Right cardiac atrium (tissue), 5 donors: ENCODE data around the gene CHN2. TPM values are rescaled to one million over a fixed set of nuclear protein-coding genes. Genes with fewer than 3 reads are reported as not detected.

Source experiments
- ATAC-seq, 2 donors: fragments of 200-7000 bp; cut with Tn5 transposase; one replicate each; pipeline versions ENCODE4 v1.8.0 to v1.9.1; 2020; ENCODE audit warnings: moderate library complexity in 2 of 2, mild to moderate bottlenecking in 1 of 2
- DNase-seq, 3 donors: peaks; one replicate each; pipeline ENCODE4 v3.0.0-alpha.2; 2020
- H3K27ac ChIP-seq: one replicate; pipeline ENCODE4 v1.5.1; 2013; ENCODE audit warnings: mild to moderate bottlenecking, low read length, control low read depth, moderate library complexity
- H3K27me3 ChIP-seq: one replicate; pipeline ENCODE4 v1.6.1; 2013; ENCODE audit not compliant: control insufficient read depth, insufficient read depth
- H3K4me1 ChIP-seq: one replicate; pipeline ENCODE4 v1.6.1; 2013; ENCODE audit warnings: low read length; ENCODE audit not compliant: control insufficient read depth, insufficient read depth
- H3K4me3 ChIP-seq: one replicate; pipeline ENCODE4 v1.5.1; 2013; ENCODE audit warnings: low read length, control low read depth
- H3K9me3 ChIP-seq: one replicate; pipeline ENCODE4 v1.6.1; 2013; ENCODE audit warnings: low read length; ENCODE audit not compliant: control insufficient read depth
- WGBS: extraction: QIAGEN DNeasy Blood & Tissue Kit; methylation state at CpG from one replicate; pipeline ENCODE4 v1.1.7; 2013; 5-methylcytosine and 5-hydroxymethylcytosine counted together
- intact Hi-C, 4 donors: fragments of 100-400 bp; cut with DNase I; formaldehyde crosslinking; loops; one replicate each; pipeline versions ENCODE4 v1.11.0 to v1.14.0; 2022 to 2023
- polyA plus RNA-seq: library from polyadenylated mRNA; stranded (reverse); fragments of 200-250 nt; gene quantifications from one replicate; pipeline ENCODE4 v1.2.3, GENCODE V29; 2013
- total RNA-seq, 4 donors: library from RNA; stranded (reverse); fragmentation: NEBNext Ultra II Directional; extraction: Animal tissue kit (Norgen Biotek cat#: 25700); gene quantifications; one replicate each; pipeline ENCODE4 v1.2.1, GENCODE V29; 2021
- donor health status: healthy with polysubstance abuse.
- donor health status: DM: no; HTN: yes; CAD: no.
- donor health status: DM: no; HTN: no; CAD: no.
- donor health status: DM: no; HTN: yes; CAD: no; lungs with severe emphysema.
- donor health status: DM: yes; HTN: yes; CAD: no.

The CHN2 gene
- total and polyA plus RNA-seq, 5 donors, result 2.0 to 6.4 (median 4.3) TPM

- intact Hi-C loops, result no loop called here
- no peaks in the 10 kb centered on the region for H3K9me3 ChIP-seq
- peaks cover 2% of the 10 kb centered on the region for H3K4me1 ChIP-seq
- no peak overlapping the region for H3K27ac ChIP-seq
- DNase-seq, result no peak
- no peak overlapping the region for H3K4me3 ChIP-seq
- no peak for ATAC-seq
- WGBS, result 95% methylated on average over 4 of the region's 4 CpGs
- no peaks in the 10 kb centered on the region for H3K27me3 ChIP-seq
Measured at GRCh38 chr7:29461996-29462395, 267.4 kb downstream of the CHN2 start.

GRCh38 chr7:29463504-29464158 lies 269.1 kb downstream of the CHN2 start:
- Histone ChIP-seq H3K27me3 (no peaks in the 10 kb centered on the region), H3K4me1 (no peaks in the 10 kb centered on the region), H3K27ac (no peak overlapping the region), H3K9me3 (no peaks in the 10 kb centered on the region), H3K4me3 (no peak overlapping the region)
- intact Hi-C loops, result no loop called here
- DNase-seq, result no peak
- peak in 1 of 2 donors; percentile 50 for ATAC-seq
- 90% methylated on average over 3 of the region's 3 CpGs for WGBS

- no peaks in the 10 kb centered on the region for H3K4me1 ChIP-seq
- H3K27ac ChIP-seq, result no peak overlapping the region
- no peak for ATAC-seq
- 68% methylated on average over 3 of the region's 3 CpGs for WGBS
- H3K27me3 ChIP-seq, result no peaks in the 10 kb centered on the region
- H3K4me3 ChIP-seq, result no peak overlapping the region
- intact Hi-C loops, result no loop called here
- H3K9me3 ChIP-seq, result no peaks in the 10 kb centered on the region
- DNase-seq, result no peak
Measured at GRCh38 chr7:29464753-29465152, 270.2 kb downstream of the CHN2 start.

GRCh38 chr7:29467193-29467926 lies 272.8 kb downstream of the CHN2 start:
- ATAC-seq, result no peak
- 84% methylated on average over 5 of the region's 5 CpGs for WGBS
- no peak for DNase-seq

GRCh38 chr7:29468196-29468595 lies 273.6 kb downstream of the CHN2 start:
- 93% methylated on average over 2 of the region's 2 CpGs for WGBS

More at GRCh38 chr7:29467193-29467926, 272.8 kb downstream of the CHN2 start:
- Histone ChIP-seq H3K4me3 (no peak overlapping the region), H3K27ac (no peak overlapping the region), H3K9me3 (no peaks in the 10 kb centered on the region), H3K4me1 (no peaks in the 10 kb centered on the region), H3K27me3 (no peaks in the 10 kb centered on the region)
- intact Hi-C loops, result no loop called here

GRCh38 chr7:29469281-29469680 lies 274.7 kb downstream of the CHN2 start:
- no peaks in the 10 kb centered on the region for H3K27me3 ChIP-seq
- H3K9me3 ChIP-seq, result no peaks in the 10 kb centered on the region
- 84% methylated on average over 3 of the region's 3 CpGs for WGBS
- DNase-seq (no peak), ATAC-seq (no peak)
- no peak overlapping the region for H3K27ac ChIP-seq
- intact Hi-C loops, result no loop called here
- no peak overlapping the region for H3K4me3 ChIP-seq
- no peaks in the 10 kb centered on the region for H3K4me1 ChIP-seq

More at GRCh38 chr7:29468196-29468595, 273.6 kb downstream of the CHN2 start:
- H3K9me3 ChIP-seq, result no peaks in the 10 kb centered on the region
- intact Hi-C loops, result no loop called here
- DNase-seq (no peak), ATAC-seq (no peak)
- H3K27ac ChIP-seq, result no peak overlapping the region
- H3K27me3 ChIP-seq, result no peaks in the 10 kb centered on the region
- H3K4me3 ChIP-seq, result no peak overlapping the region
- no peaks in the 10 kb centered on the region for H3K4me1 ChIP-seq

GRCh38 chr7:29469976-29470557 lies 275.5 kb downstream of the CHN2 start:
- intact Hi-C loops, result no loop called here
- ATAC-seq (peak in 1 of 2 donors; percentile 77), DNase-seq (no peak)
- WGBS, result 61% methylated on average over 3 of the region's 3 CpGs
- H3K27me3 ChIP-seq, result no peaks in the 10 kb centered on the region
- no peak overlapping the region for H3K4me3 ChIP-seq
- H3K27ac ChIP-seq, result no peak overlapping the region
- no peaks in the 10 kb centered on the region for H3K9me3 ChIP-seq
- H3K4me1 ChIP-seq, result no peaks in the 10 kb centered on the region

- no peak overlapping the region for H3K27ac ChIP-seq
- H3K9me3 ChIP-seq, result no peaks in the 10 kb centered on the region
- ATAC-seq (no peak), DNase-seq (no peak)
- WGBS, result 91% methylated on average over 13 of the region's 13 CpGs
- no peak overlapping the region for H3K4me3 ChIP-seq
- H3K27me3 ChIP-seq, result no peaks in the 10 kb centered on the region
- no peaks in the 10 kb centered on the region for H3K4me1 ChIP-seq
- intact Hi-C loops, result no loop called here
Measured at GRCh38 chr7:29471444-29472138, 277.0 kb downstream of the CHN2 start.

GRCh38 chr7:29476916-29477315 lies 282.3 kb downstream of the CHN2 start:
- no peak for DNase-seq
- intact Hi-C loops, result no loop called here
- no peak for ATAC-seq
- Histone ChIP-seq H3K4me3 (no peak overlapping the region), H3K4me1 (no peaks in the 10 kb centered on the region), H3K27me3 (no peaks in the 10 kb centered on the region), H3K27ac (no peak overlapping the region), H3K9me3 (no peaks in the 10 kb centered on the region)
- 63% methylated on average over 4 of the region's 4 CpGs for WGBS

GRCh38 chr7:29478226-29478625 lies 283.7 kb downstream of the CHN2 start:
- intact Hi-C loops, result no loop called here
- no peaks in the 10 kb centered on the region for H3K9me3 ChIP-seq
- no peak overlapping the region for H3K27ac ChIP-seq

More at GRCh38 chr7:29478226-29478625, 283.7 kb downstream of the CHN2 start:
- H3K4me3 ChIP-seq, result no peak overlapping the region
- no peaks in the 10 kb centered on the region for H3K4me1 ChIP-seq
- H3K27me3 ChIP-seq, result no peaks in the 10 kb centered on the region
- WGBS, result 94% methylated on average over 3 of the region's 3 CpGs
- ATAC-seq, result no peak
- no peak for DNase-seq
